HG03039 (cell line): Measurements from ENCODE around the gene POLE3.
"Not testable (repeated sequence)": the region's sequence is repeated elsewhere in the genome, so short reads cannot be mapped to it uniquely, and the experiment has no call there.

ENCODE experiments used
- ATAC-seq: cut with Tn5 transposase; IDR thresholded peaks from one replicate; pipeline ENCODE4 v1.9.1; 2021; ENCODE audit warnings: mild to moderate bottlenecking, moderate library complexity; ENCODE audit not compliant: unreplicated experiment

The POLE3 gene

DNA sequence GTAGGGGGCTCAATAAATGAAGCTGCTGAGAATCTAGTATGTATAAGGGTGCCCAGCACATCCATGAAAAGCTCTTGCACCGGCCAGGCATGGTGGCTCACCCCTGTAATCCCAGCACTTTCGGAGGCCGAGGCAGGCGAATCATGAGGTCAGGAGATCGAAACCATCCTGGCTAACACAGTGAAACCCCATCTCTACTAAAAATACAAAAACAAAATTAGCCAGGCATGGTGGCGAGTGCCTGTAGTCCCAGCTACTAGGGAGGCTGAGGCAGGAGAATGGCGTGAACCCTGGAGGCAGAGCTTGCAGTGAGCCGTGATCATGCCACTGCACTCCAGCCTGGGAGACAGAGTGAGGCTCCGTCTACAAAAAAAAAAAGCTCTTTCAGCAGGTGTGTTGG, 4.1 kb downstream of the POLE3 start:
- ATAC-seq = not testable (repeated sequence)

DNA sequence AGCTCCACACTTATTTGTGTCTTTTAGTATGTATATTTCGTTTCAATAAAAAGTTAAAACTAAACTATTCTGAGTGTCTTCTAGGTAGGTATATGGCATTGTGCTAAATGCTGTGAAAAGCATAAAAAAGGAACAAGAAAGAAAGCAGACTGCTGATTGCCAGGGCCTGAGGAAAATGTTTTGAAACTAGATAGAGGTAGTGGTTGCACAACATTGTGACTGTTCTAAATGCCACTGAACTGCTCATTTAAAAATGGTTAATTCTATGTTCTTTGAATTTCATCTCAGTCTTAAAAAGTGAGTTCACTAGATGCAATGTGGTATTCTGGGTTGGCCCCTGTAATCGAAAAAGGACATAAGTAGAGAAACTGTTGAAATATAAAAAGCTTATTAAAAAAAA, 6.8 kb downstream of the POLE3 start:
- no peak for ATAC-seq

DNA sequence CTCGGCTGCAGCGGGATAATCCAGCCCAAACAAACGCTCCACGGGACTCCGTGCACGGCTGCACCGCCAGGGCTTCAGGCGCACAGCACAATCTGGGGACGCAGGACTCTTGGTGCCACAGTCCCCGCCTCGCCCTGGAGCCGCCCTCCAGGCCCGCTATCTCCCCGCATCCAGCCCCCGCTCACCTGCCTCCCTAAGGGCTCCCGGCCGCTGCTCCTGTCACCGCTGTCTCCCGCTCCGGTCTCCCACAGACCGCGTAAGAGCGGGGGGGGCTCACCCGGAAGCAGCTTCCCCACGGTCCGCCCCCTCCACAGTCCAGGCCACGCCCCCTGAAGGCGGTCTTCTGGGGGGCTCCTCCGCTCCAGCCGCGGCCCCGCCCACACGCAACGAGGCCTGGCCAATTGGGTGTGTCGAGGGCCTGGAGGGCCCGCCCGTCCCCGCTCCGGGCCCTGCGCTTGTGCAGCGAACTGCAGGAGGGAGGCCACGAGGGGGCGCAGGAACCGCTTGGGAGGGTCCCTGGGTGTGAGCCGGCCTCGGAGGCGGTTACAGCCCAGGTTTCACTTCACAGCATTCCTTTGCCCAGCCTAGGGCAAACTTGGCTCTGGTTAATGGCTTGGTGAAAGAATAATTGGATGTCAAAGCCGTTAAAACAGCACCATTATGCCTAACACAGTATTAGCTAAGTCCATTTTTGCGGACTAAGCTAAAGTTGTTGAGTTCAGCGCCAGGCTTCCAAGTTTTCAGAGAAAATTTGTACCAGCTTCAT, 9.3 kb downstream of the POLE3 start, which contains the start of gene ALAD:
Gene ALAD (minus strand): TSS at position 258 of the 766 bp plus-strand sequence. CDS start 7,725 bp downstream, outside the sequence.
- peak; percentile 96 for ATAC-seq

DNA sequence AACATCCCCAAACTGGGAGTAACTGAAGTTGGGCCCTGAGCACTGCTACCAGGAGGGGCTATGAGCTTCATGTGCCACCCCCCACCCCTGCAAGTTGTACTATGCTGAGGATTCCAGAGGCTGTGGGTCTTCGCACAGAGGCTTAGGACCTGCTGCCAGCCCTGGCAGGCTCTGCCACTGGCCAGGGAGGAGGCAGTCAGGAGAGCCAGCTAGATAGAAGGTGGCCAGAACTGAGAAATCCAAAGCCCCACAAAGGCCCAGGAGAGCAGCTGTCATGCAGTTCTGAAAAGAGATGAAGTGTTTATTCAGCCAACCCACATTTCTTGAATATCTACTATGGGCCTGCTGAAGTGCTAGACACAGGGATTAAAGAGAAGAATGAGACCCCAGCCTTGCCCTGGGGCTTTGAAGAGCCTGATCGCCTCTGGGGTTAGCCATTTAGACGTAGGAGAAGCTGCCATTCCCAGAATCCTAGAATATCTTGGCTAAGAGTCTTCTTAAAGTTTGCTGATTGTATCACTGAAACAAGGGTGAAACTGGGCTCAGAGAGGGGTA, 10.8 kb downstream of the POLE3 start:
- no peak for ATAC-seq

DNA sequence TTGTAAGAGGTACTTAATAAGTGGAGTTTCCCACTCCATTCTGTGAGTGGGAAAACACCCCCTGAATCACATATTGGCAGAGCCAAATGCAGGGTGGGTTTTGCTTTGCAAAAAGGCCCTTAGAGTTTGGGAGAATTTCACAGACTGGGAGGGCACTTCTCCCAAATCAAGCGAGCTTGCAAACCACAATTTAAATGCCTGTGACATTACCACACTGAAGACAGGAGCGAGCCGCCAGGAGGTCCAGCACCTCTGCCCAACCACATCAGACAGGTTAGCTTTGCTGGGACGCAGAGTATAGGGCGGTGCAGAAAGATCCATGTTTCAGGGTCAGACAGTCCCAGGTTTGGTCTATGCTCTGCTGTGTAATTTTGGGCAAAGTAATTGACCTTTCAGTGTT, 11.7 kb downstream of the POLE3 start:
- no peak for ATAC-seq

DNA sequence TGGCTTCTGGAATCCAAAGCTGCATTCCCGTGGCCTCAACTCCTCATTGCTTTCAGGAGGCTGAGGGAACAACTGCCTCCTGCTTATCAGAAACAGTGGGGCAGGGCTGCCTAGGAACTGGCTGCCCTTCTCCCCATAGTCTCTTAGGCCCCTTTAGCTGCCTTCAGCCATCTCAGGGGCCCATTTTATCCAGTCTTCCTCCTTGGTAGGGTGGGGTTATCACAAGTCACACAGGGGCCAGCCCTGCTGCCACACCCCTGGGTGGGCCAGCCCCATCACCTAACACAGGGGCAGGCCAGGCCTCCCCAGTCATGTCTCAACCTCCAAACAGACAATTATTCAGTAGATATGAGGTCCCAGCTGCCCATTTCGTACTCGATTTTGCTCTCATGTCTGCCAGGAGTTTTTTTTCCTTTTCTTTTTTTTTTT, 13.3 kb downstream of the POLE3 start:
- ATAC-seq = no peak

DNA sequence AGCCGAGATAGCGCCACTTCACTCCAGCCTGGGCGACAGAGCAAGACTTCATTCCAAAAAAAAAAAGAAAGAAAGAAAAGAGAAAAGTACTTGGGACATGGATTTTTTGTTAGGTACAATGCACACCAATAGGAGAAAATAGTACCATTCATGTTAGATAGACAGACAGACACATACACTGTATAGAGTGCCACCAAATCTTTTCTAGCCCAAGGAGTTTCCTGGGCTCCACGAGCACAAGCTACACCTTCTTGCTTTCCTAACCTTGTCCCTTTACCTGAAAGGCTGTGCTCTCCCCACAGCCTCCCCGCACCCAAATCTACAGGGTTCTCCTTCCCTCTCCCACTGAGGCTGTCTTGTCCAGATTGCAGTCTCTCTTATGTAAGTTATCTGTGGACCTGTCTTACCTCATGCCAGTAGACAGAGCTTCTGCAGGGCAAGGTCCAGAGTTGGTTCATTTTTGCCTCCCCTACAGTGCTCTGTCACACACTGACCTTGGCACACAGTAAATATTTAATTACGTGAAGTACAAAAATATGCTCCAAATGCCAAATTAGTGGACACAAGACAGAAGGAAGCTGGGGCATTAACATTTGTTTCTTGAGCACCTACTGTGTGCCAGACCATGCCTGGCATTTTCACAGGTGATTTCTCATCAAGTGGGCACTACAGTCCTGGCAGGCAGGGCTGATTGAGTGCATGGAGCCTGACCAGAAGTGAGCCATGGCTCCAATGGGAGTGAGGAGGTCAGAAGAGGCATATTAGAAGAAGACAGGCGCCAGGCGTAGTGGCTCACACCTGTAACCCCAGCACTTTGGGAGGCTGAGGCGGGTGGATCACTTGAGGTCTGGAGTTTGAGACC, 15.2 kb downstream of the POLE3 start:
- no peak for ATAC-seq

DNA sequence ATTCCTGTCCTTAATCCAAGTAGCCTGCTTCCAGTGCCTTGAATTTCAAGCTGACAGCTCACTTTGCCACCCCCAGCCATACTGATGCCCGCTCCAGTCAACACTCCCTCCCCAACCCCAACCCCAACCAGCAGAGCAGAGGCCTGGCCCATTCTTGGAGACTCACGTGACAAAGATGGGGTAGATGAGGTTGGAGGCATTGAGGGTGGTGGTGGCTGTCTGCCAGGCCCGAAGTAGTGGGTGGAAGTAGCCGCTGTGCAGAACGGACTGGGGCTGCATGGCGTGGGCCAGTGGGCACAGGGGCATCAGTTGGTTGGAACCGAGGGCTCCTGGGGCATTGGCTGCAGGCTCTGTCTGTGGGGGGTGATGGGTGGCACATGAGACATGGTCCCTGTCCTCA, 17.2 kb downstream of the POLE3 start:
- no peak for ATAC-seq

DNA sequence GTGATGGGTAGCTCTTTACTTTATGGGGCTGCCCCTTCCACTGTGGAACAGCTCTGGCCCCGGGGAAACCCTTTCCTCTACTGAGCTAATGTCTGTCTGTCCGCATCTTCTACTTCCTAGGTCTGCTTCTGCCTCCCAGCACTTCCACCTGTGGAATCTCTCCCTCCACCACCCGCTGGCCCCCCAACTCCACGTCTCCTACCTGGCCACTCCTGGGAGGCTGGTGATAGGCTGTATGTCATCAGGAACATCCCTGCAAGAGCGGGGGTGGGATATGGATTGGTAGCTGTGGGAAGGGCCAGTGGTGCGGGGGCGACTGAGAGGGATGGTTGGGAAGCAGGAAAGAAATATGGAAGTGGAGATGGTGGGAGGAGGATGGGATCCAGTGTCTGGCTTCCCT, 18.6 kb downstream of the POLE3 start:
- ATAC-seq = no peak

DNA sequence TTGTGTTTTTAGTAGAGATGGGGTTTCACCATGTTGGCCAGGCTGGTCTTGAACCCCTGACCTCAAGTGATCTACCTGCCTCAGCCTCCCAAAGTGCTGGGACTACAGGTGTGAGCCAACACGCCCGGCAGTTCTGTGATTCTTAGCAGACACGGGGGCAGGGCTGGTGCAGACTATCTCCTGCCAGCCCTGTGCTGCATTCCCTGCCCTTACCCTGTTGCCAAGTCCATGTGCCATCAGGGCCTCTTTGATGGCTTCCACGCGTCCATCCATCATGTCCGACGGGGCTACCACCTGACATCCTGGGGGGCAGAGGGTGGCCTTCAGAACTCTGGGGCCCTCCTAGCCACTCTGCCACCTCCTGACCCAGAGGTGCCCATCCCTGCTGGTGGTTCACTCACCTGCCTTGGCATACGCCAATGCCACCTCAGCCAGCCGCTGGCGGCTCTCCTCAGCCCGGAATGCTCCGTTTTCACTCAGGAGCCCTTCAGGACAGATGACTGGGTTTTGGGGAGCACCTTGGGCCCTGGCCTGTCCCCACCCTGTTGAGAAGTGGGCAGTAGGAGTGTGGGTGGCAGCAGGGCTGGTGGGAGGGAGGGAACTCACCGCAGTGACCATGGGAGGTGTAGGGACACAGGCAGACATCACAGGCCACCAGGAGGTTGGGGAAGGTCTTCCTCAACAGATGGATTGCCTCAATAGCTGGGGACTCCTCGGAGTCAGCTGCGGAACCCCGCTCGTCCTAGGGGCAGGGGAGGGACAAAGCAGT, 20.1 kb downstream of the POLE3 start:
- no peak for ATAC-seq

DNA sequence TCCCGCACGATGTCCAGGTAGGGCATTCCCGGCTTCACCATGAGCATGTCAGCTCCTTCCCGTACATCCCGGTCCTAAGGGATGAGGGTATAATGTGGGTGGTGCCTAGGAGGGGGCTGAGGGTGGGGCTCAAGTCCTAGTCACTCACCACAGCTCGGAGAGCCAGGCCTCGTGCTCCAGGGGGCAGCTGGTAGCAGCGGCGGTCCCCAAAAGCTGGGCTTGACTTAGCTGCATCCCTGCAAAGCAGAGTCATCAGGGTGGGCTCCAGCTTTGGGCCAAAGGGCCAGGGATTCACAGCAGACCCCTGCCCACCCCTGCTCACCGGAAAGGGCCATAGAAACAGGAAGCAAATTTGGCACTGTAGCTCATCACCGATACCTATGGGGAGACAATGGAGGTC, 21.0 kb downstream of the POLE3 start:
- no peak for ATAC-seq

DNA sequence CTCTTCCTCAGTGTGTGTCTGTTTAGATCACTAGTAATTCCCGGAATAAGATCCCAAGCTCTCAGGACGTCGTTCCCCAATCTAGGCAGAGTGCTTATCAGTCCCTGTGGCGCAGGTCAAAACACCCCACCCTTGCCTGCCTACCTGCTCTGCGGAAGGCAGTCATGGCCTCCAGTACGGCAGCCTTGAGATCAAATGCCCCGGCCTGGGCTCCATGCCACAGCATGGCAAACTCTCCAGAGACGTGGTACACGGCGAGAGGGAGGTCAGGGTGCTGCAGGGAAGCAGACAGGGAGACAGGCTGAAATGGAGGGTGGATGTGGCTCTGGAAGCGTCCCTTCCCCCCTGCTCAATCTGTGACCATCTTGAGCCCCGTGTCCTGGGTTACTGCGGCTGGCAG, 21.6 kb downstream of the POLE3 start:
- ATAC-seq = no peak

DNA sequence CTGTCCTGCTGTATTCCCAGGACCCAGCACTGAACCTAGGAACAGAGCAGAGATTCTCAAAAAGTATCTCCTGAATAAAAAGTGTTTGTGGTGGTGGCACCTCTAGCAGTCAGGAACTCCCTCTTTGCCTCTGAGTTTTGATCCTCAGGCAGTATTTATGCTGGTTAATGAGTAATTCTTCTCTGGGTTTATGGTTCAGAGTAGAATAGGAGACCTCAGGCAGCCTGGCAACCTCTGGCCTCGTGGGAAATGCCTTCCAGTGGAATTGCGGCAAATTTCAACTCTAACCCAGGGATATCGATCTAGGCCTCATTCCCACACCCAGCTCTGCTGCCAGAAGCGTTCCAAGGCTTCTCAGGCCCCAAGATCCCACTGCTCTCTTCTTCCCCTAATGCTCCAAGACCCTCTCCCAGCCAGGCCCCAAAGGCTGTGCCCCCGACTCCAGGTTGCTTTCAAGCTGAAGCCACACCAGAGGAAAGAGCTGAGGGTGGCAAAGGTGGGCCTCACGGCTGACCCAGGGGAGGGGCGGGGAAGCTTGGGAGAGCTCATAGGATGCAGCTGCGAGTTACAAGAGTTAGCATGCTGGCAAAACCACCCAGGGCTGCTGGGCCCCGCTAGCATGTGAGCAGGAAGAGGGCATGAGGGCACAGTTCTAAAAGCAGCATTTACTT, 22.8 kb downstream of the POLE3 start:
- no peak for ATAC-seq

DNA sequence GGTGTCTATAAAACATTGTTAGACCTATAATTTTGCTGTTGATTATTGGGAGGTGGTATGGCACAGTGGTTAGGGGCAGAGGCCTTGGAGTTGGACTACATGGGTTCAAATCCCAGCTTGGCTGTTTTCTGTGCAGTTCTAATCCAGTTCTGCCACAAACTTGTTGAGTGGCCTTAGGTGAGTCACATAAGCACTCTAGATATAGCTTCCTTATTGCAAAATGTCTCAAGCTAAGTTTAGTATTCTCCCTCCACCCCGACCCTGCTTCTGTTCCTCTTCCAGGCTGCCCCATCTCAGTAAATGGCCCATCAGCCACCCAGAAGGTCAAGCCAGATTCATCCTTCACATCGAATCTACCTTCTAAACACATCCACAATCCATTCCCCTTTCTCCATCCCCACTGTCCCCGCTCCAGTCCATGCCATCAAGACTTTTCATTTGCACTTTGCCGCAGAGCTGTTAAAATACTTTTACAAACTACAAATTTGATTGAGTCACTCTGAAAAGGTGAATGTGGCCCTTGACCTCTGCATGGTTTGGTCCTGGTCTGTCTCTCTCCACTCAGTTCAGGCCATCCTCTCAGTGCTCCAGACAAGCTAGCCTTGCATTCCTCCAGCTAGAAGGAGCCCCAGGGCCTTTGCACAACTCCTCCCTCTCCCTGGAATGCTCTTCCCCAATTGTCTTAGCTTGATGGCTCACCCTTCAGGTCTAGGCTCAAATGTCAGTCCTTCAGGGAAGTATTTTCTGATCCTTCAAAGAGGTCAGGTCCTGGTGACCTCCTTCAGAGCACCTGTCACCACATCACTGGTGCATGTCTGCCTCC, 23.7 kb downstream of the POLE3 start:
- no peak for ATAC-seq

DNA sequence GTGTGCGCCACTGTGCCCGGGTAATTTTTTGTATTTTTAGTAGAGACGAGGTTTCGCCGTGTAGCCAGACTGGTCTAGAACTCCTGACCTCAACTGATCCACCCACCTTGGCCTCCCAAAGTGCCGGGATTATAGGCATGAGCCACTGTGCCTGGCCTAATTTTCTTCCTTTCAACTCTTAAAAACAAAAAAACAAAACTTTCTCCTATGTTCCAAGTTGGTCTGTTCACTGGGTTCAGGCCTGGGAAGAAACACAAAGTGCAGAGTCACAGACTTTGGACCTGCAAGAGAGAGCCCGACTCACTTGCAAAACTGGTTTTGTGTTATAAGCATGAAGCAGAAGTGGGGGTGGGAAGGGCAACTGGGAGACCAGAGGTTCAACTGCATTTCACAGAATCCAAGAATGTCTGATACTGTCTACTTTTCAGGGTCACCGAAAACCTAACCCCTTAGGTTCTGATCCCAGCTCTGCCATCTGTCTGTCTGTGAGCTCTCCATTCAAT, 28.5 kb downstream of the POLE3 start:
- ATAC-seq = no peak

DNA sequence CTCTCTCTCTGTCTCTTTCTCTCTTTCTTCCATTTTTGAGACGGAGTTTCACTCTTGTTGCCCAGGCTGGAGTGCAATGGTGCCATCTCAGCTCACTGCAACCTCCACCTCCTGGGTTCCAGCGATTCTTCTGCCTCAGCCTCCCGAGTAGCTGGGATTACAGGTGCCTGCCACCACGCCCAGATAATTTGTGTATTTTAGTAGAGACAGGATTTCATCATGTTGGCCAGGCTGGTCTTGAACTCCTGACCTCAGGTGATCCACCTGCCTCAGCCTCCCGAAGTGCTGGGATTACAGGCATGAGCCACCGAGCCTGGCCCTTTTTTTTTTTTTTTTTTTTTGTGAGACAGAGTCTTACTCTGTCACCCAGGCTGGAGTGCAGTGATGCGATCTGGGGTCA, 29.0 kb downstream of the POLE3 start:
- ATAC-seq = not testable (repeated sequence)

DNA sequence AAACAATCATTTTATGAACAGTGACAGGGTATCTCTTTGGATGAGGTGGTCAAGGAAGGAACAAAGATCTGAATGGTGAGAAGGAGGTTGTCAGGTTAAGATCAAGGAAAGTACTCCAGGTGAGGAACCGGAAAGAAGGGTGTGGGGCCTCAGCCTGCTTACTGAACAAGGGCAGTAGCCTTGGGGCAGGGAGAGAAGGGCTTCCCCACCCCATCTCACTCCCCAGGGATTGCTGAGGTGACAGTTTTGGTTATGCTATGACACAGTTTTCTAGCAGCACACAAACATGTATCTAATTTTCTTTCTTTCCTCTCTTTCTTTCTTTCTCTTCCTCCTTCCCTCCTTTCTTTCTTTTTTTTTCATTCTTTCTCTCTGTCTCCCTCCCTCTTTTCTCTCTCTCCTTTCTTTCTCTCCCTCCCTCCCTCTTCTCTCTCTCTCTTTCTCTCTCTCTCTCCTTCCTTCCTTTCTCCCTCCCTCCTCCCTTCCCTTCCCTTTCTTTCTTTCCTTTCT, 29.6 kb downstream of the POLE3 start:
- no peak for ATAC-seq

DNA sequence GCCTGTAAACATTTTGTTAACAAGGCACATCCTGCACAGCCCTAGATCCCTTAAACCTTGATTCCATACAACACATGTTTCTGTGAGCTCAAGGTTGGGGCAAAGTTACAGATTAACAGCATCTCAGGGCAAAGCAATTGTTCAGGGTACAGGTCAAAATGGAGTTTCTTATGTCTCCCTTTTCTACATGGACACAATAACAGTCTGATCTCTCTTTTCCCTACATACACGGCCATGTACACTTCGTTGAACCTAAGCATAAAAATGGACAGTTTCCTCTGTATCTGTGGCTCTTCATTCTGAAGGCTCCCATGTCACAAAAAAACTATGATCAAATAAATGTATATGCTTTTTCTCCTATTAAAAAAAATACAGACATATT, 30.7 kb downstream of the POLE3 start:
- ATAC-seq = not testable (repeated sequence)
